HG02885 (cell line): ENCODE results near the gene OXSR1.
"Not testable (repeated sequence)": the region's sequence is repeated elsewhere in the genome, so short reads cannot be mapped to it uniquely, and the experiment has no call there.

ENCODE experiments used
- ATAC-seq: cut with Tn5 transposase; IDR thresholded peaks from one replicate; pipeline ENCODE4 v1.9.1; 2021; ENCODE audit warnings: mild to moderate bottlenecking; ENCODE audit not compliant: unreplicated experiment, poor library complexity

Gene OXSR1

DNA sequence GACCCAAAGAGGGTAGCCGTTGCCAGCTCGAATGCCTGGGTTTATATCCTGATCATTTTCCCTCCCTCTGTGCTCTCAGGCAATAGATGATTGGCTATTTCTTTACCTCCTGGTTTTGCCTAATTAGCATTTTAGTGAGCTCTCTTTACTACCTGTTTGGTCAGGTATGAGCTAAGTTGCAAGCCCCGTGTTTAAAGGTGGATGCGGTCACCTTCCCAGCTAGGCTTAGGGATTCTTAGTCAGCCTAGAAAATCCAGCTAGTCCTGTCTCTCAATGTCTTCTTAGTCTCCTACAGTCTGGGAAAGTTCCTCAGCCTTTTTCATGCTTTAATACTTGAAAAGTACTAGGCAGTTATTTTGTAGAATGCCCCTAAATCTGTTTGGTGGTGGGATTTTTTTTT, 131.7 kb downstream of the OXSR1 start:
- ATAC-seq: not testable (repeated sequence)

DNA sequence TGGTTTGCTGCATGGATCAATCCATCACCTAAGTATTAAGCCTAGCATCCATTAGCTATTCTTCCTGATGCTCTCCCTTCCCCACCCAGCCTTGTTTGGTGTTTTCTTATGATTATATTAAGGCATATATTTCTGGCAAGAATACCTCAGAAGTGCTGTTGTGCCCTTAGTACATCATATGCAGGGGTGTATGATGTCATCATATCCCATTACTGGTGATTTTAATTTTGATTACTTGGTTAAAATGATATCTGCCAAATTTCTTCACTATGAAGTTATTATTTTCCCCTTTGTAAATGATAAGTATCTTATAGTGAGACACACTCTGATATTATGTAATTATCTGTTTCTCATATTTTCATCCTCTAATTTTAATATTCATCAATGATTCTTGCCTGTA, 132.2 kb downstream of the OXSR1 start:
- ATAC-seq: no peak

DNA sequence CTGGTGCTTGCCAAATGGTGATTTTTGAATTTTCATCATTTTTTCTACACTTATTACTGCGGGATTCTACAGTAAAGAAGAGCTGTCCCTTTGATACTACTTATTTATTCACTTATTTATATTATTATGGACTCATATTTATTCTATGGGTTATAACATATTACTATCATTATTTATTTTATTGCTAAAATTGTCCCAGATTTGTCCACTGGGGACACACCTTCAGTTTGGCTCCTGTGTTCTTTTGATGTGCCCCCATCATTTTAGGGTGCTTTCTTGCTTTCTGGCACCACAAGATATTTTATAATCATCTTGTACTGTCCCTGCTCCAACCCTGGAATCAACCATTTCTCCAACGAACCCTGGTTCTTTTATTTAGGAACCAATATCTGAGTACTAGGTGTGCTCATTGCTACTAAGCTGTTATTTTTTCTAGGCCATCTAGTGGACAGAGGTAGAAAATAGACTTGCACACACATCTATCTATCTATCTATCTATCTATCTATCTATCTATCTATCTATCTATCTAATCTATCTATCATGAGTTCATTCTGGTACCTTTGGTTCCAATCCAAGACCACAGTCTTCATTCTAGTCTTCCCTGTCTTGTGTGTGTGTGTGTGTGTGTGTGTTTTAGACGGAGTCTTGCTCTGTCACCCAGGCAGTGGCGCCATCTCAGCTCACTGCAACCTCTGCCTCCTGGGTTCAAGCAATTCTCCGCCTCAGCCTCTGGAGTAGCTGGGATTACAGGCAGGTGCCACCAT, 132.8 kb downstream of the OXSR1 start:
- ATAC-seq: peak; percentile 52
